GM18951 (cell line): Measurements from ENCODE around the gene TMEM243.
"Not testable (repeated sequence)": the region's sequence is repeated elsewhere in the genome, so short reads cannot be mapped to it uniquely, and the experiment has no call there.

Source experiments
- POLR2A ChIP-seq: IDR thresholded peaks from 4 replicates; pipeline ENCODE4 v1.6.1; 2011; ENCODE audit warnings: mild to moderate bottlenecking; ENCODE audit not compliant: insufficient read length, insufficient read depth; ENCODE audit errors: extremely low read depth
- in situ Hi-C: fragments of 300-500 bp; cut with MboI; formaldehyde crosslinking; loops from one replicate; pipeline ENCODE4 v1.12.0; 2022; ENCODE audit warnings: low sequenced_read_pairs, mixed read lengths, inconsistent platforms; ENCODE audit not compliant: unreplicated experiment

Gene TMEM243

DNA sequence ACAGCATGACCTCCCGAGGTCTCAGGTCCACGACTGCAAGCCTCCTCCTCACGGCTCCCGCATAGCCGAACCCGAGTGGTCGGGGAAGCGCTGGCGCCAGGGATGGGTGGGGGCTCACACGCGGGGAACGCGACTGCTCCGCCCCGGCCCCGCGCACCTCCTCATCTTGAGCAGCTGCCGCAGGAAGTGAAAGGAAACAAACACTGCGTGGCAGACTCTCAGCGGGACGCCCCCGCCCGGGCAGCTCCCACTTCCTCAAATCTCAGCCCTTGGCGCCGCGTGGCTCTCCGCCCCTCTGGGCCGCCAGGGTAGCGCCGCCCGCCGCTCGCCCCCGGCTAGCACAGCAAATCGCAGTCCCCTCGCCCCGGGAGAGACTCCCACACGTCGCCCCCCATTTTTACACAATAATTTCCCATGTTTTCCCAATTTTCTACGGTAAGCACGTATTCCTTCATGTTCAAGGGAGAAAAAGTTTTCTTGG is at the start of gene TMEM243:
TMEM243 (minus strand) TSS at position 188 of the 481 bp plus-strand sequence. CDS start 229 bp downstream, outside the sequence.
- in situ Hi-C loops: no loop called here

GRCh38 chr7:87267239-87267900 is 47.8 kb upstream of the TMEM243 start:
- no peak for TF ChIP-seq POLR2A
- in situ Hi-C loops: no loop called here

More for the DNA sequence above, at the start of gene TMEM243:
- TF ChIP-seq POLR2A: peak; percentile 71

DNA sequence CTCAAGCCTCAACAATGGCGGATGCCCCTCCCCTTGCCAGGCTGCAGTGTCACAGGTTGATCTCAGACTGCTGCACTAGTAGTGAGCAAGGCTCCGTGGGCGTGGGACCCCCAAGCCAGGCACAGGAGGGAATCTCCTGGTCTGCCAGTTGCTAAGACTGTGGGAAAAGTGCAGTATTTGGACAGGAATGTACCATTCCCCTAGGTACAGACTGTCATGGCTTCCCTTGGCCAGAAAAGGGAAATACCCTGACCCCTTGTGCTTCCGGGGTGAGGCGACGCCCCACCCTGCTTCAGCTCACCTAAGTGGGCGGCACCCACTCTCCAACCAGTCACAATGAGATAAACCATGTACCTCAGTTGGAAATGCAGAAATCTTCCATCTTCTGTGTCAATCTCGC is 44.0 kb upstream of the TMEM243 start:
- in situ Hi-C loops: no loop called here
- no peak for TF ChIP-seq POLR2A

DNA sequence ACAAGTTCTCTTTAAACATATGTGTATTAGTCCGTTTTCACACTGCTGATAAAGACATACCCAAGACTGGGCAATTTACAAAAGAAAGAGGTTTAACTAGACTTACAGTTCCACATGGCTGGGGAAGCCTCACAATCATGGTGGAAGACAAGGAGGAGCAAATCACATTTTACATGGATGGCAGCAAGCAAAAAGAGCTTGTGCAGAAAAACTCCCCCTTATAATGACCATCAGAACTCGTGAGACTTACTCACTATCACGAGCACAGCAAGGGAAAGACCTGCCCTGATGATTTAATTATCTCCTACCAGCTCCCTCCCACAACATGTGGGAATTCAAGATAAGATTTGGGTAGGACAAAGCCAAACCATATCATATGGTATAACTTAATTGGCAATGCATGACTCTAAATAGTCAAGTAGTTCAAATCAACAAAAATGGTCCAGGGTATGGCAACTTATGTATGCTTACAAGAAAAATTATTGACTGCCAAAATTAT is 34.1 kb upstream of the TMEM243 start:
- TF ChIP-seq POLR2A: no peak
- in situ Hi-C loops: no loop called here

DNA sequence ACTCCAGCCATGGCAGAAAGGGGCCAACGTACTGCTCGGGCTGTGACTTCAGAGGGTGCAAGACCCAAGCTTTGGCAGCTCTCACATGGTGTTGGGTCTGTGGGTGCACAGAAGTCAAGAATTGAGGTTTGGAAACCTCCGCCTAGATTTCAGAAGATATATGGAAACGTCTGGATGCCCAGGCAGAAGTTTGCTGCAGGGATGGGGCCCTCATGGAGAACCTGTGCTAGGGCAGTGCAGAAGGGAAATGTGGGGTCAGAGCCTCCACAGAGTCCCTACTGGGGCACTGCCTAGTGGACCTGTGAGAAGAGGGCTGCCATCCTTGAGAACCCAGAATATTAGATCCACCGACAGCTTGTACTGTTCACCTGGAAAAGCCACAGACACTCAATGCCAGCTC is 26.1 kb upstream of the TMEM243 start:
- in situ Hi-C loops: not testable (repeated sequence)

- in situ Hi-C loops: loop anchor here (10.0 kb wide), 1 partner anchor 304 kb away; no protein-coding TSS in a partner anchor
Measured at GRCh38 chr7:87238464-87239051, 19.0 kb upstream of the TMEM243 start.

DNA sequence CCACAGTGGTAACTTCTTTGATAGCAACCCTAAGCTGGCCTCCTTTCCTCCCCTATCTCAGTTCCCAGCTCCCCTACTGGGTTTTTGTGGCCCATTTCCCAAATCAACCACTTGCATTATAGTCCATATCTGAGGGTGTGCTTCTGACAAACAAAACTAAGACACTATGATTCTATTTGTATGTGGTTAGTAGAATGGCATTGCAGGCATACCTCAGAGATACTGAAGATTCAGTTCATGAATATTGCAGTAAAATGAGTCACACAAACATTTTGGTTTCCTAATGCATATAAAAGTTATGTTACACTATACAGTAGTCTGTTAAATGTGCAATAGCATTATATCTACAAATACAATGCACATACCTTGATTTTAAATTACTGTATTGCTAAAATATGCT is 15.4 kb upstream of the TMEM243 start:
- in situ Hi-C loops: loop anchor here (10.0 kb wide), 1 partner anchor 300 kb away; no protein-coding TSS in a partner anchor
- TF ChIP-seq POLR2A: no peak

DNA sequence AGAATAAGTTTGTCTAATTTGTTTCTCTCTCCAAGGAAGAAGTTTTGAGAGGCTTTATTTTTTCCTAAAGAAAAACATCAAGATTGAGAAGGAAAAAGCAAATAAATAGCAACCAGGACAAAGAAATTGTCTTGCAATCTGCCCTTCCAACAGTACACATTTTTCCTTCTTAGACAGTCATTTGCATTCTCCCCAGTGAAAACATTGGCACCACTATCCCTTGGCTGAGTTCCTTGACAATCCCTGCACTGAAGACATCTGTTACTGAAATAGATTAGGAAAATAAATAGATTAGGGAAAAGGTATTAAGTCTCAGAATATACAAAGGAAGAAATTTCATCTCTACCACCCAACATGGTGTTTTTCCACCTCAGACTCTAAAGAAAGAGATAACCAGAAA is 12.2 kb upstream of the TMEM243 start:
- in situ Hi-C loops: loop anchor here (10.0 kb wide), 1 partner anchor 297 kb away; no protein-coding TSS in a partner anchor
- no peak for TF ChIP-seq POLR2A

DNA sequence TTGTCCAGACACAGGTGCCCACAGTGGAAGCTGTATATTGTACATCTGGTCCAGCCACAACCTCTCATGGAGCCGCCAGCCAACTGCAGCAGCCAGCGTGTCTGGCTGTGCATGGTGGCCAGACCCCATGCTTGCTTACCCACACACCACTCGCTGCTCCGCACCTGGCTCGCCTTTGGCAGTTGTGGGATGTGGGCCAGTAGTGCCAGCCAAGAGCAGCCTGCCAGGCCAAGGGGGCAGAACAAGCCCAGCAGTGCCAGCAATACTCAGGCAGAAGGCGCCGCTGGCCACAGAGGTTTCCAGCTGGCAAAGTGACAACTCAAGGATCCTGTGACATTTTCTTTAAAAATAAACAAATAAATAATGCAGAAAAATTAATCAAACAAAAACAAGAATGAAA is 11.7 kb upstream of the TMEM243 start:
- no peak for TF ChIP-seq POLR2A
- in situ Hi-C loops: loop anchor here (10.0 kb wide), 1 partner anchor 296 kb away; no protein-coding TSS in a partner anchor

GRCh38 chr7:87226495-87226894 is 7.0 kb upstream of the TMEM243 start:
- no peak for TF ChIP-seq POLR2A
- in situ Hi-C loops: no loop called here

GRCh38 chr7:87225696-87226095 is 6.2 kb upstream of the TMEM243 start:
- in situ Hi-C loops: no loop called here

DNA sequence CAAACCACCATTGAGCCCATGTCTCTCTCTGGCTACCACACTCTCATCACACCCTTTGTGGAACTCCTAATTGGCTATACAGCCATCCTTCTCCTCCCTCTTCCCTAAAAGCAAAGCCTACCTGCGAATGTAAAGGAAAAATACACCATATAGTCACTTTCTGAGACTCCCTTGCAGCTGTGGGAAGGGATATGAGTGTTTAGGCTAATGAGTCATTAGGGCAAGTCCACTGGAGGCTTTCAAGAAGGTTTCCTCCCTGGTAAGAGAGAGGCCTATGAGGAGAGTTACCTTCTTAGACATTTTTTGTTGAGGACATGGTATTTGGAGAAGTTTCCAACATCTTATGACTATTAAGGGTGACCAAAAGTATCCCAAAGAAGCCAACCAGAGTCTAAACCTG is 4.1 kb upstream of the TMEM243 start:
- in situ Hi-C loops: no loop called here
- TF ChIP-seq POLR2A: no peak

More at GRCh38 chr7:87225696-87226095, 6.2 kb upstream of the TMEM243 start:
- TF ChIP-seq POLR2A: no peak

GRCh38 chr7:87220734-87221215 is 1.2 kb upstream of the TMEM243 start:
- TF ChIP-seq POLR2A: no peak
- in situ Hi-C loops: no loop called here
